ENCODE results near the gene EIF2A.

GRCh38 chr3:150535204-150535603, 11.4 kb upstream of the EIF2A start:
- TF ChIP-seq CTCF (conservative IDR thresholded peaks at IDR 0.05) (no peak), EZH2 (IDR thresholded peaks at IDR 0.05; ENCODE audit: low read depth) (no peak)
